SU-DHL-6 (cell line): Measurements from ENCODE around the gene ACVR1.

Experiments used
- H2AFZ ChIP-seq: fragments of 200-600 bp; sonication (generic); 2 replicates; pipeline ENCODE4 v1.6.1; 2014; ENCODE audit warnings: low read depth, mild to moderate bottlenecking, moderate library complexity, mixed read lengths, antibody characterized with exemption, low read length; ENCODE audit not compliant: severe bottlenecking
- H3F3A ChIP-seq: fragments of 200-600 bp; shearing (Covaris generic); 2 replicates; pipeline ENCODE4 v1.6.0; 2016; ENCODE audit warnings: antibody characterized with exemption, mild to moderate bottlenecking; ENCODE audit not compliant: insufficient read depth
- H3K27ac ChIP-seq: fragments of 200-600 bp; sonication (generic); 2 replicates; pipeline ENCODE4 v1.5.1; 2016; ENCODE audit warnings: low read depth, mild to moderate bottlenecking, low read length, moderate library complexity, mixed read lengths
- H3K27me3 ChIP-seq: fragments of 200-600 bp; sonication (generic), shearing (Covaris generic); 2 replicates; pipeline ENCODE4 v1.6.0; 2014; ENCODE audit warnings: mild to moderate bottlenecking, low read length
- H3K36me3 ChIP-seq: fragments of 200-600 bp; sonication (generic); 2 replicates; pipeline ENCODE4 v1.6.1; 2014; ENCODE audit warnings: mild to moderate bottlenecking, low read length, mixed read lengths
- H3K4me2 ChIP-seq: fragments of 300-600, 200-600 bp; shearing (Covaris generic), sonication (generic); 2 replicates; pipeline ENCODE4 v1.6.0; 2014; ENCODE audit warnings: low read length, low read depth, mild to moderate bottlenecking; ENCODE audit not compliant: poor library complexity, severe bottlenecking
- H3K4me3 ChIP-seq: fragments of 200-600 bp; sonication (generic); 2 replicates; pipeline ENCODE4 v1.5.1; 2014; ENCODE audit warnings: antibody characterized with exemption, low read length, mild to moderate bottlenecking, mixed read lengths; ENCODE audit not compliant: insufficient read depth, poor library complexity, severe bottlenecking
- H3K79me2 ChIP-seq: fragments of 200-600 bp; sonication (generic); 2 replicates; pipeline ENCODE4 v1.6.1; 2014; ENCODE audit warnings: mild to moderate bottlenecking, low read length, moderate library complexity; ENCODE audit not compliant: insufficient read depth
- H3K9ac ChIP-seq: fragments of 200-600 bp; sonication (generic); 2 replicates; pipeline ENCODE4 v1.7.0; 2014; ENCODE audit warnings: mild to moderate bottlenecking, low read length
- H3K9me2 ChIP-seq: fragments of 200-600 bp; sonication (generic); replicated peaks from 2 replicates; pipeline ENCODE4 v1.6.1; 2014; ENCODE audit warnings: low read length; ENCODE audit not compliant: insufficient read depth
- H3K9me3 ChIP-seq: fragments of 200-600 bp; sonication (generic); 2 replicates; pipeline ENCODE4 v1.6.1; 2014; ENCODE audit warnings: low read length, mixed read lengths; ENCODE audit not compliant: insufficient read depth
- H4K20me1 ChIP-seq: fragments of 200-600 bp; sonication (generic); 2 replicates; pipeline ENCODE4 v1.6.1; 2014; ENCODE audit warnings: low read depth, mild to moderate bottlenecking, antibody characterized with exemption, low read length, moderate library complexity, mixed read lengths
- CTCF ChIP-seq: fragments of 200-600 bp; sonication (generic); IDR thresholded peaks from one replicate; pipeline ENCODE4 v1.5.1; 2017; ENCODE audit warnings: antibody characterized with exemption, mild to moderate bottlenecking, low read length, moderate library complexity; ENCODE audit not compliant: insufficient read depth, poor library complexity, severe bottlenecking
- EZH2phosphoT487 ChIP-seq: fragments of 200-600 bp; sonication (generic), shearing (Covaris generic); conservative IDR thresholded peaks from 2 replicates; pipeline ENCODE4 v1.6.1; 2018; ENCODE audit warnings: mild to moderate bottlenecking, antibody characterized with exemption, low read length, moderate library complexity, mixed read lengths

Gene ACVR1

GRCh38 chr2:157808421-157808820 is 67.7 kb downstream of the ACVR1 start:
- Histone ChIP-seq H3K9ac (no peak overlapping the region), H4K20me1 (no peaks in the 10 kb centered on the region), H2AFZ (no peak overlapping the region), H3K79me2 (no peaks in the 10 kb centered on the region), H3K9me3 (no peaks in the 10 kb centered on the region), H3F3A (no peaks in the 10 kb centered on the region), H3K36me3 (no peaks in the 10 kb centered on the region), H3K4me3 (no peak overlapping the region), H3K27me3 (no peaks in the 10 kb centered on the region), H3K9me2 (no peaks in the 10 kb centered on the region), H3K4me2 (no peak overlapping the region), H3K27ac (no peak overlapping the region)
- no peak for TF ChIP-seq CTCF
- no peak for TF ChIP-seq EZH2phosphoT487

GRCh38 chr2:157806426-157807077 is 69.6 kb downstream of the ACVR1 start:
- Histone ChIP-seq H3K36me3 (no peaks in the 10 kb centered on the region), H3K79me2 (no peaks in the 10 kb centered on the region), H3K4me2 (no peak overlapping the region), H3F3A (no peaks in the 10 kb centered on the region), H3K4me3 (no peak overlapping the region), H3K9me2 (no peaks in the 10 kb centered on the region), H3K27me3 (no peaks in the 10 kb centered on the region), H4K20me1 (no peaks in the 10 kb centered on the region), H3K27ac (no peak overlapping the region), H3K9ac (no peak overlapping the region), H3K9me3 (no peaks in the 10 kb centered on the region), H2AFZ (no peak overlapping the region)
- TF ChIP-seq EZH2phosphoT487: no peak
- no peak for TF ChIP-seq CTCF

- Histone ChIP-seq H3K9me3 (no peaks in the 10 kb centered on the region), H3K9me2 (no peaks in the 10 kb centered on the region), H3F3A (no peaks in the 10 kb centered on the region), H4K20me1 (no peaks in the 10 kb centered on the region), H3K27ac (no peak overlapping the region), H3K9ac (no peak overlapping the region), H2AFZ (no peak overlapping the region), H3K27me3 (no peaks in the 10 kb centered on the region), H3K4me2 (no peak overlapping the region), H3K36me3 (no peaks in the 10 kb centered on the region), H3K4me3 (no peak overlapping the region), H3K79me2 (no peaks in the 10 kb centered on the region)
- TF ChIP-seq CTCF (no peak), EZH2phosphoT487 (no peak)
Observed at GRCh38 chr2:157805519-157805918, 70.6 kb downstream of the ACVR1 start.
